ENCODE measurements around the gene VOPP1. TPM values are rescaled to one million over a fixed set of nuclear protein-coding genes. Genes with fewer than 3 reads are reported as not detected.

The VOPP1 gene
- total RNA-seq, 1 experiment from 2014 or later: 113 TPM

GRCh38 chr7:55469721-55470120 is 102.6 kb downstream of the VOPP1 start:
- in situ Hi-C loops (cut with HindIII; ENCODE audit: low pct_unique_long_range_greater_than_20kb, low sequenced_read_pairs): no loop called here
- DNase-seq (ENCODE audit: low read depth): no peak

- in situ Hi-C loops (cut with HindIII; ENCODE audit: low pct_unique_long_range_greater_than_20kb, low sequenced_read_pairs): no loop called here
- DNase-seq (ENCODE audit: low read depth): no peak
Measured at GRCh38 chr7:55469271-55469681, 103.0 kb downstream of the VOPP1 start.

- DNase-seq (ENCODE audit: low read depth): no peak
- in situ Hi-C loops (cut with HindIII; ENCODE audit: low pct_unique_long_range_greater_than_20kb, low sequenced_read_pairs): no loop called here
Measured at GRCh38 chr7:55468495-55468894, 103.8 kb downstream of the VOPP1 start.

- in situ Hi-C loops (cut with HindIII; ENCODE audit: low pct_unique_long_range_greater_than_20kb, low sequenced_read_pairs): no loop called here
Measured at GRCh38 chr7:55467047-55467593, 105.2 kb downstream of the VOPP1 start.

GRCh38 chr7:55465691-55466090 is 106.6 kb downstream of the VOPP1 start:
- no peak for DNase-seq (ENCODE audit: low read depth)
- in situ Hi-C loops (cut with HindIII; ENCODE audit: low pct_unique_long_range_greater_than_20kb, low sequenced_read_pairs): no loop called here

More at GRCh38 chr7:55467047-55467593, 105.2 kb downstream of the VOPP1 start:
- DNase-seq (ENCODE audit: low read depth): no peak

- no peak for DNase-seq (ENCODE audit: low read depth)
Measured at GRCh38 chr7:55464422-55464821, 107.9 kb downstream of the VOPP1 start.

GRCh38 chr7:55463686-55464262 is 108.5 kb downstream of the VOPP1 start:
- DNase-seq (ENCODE audit: low read depth): no peak
- in situ Hi-C loops (cut with HindIII; ENCODE audit: low pct_unique_long_range_greater_than_20kb, low sequenced_read_pairs): no loop called here

More at GRCh38 chr7:55464422-55464821, 107.9 kb downstream of the VOPP1 start:
- in situ Hi-C loops (cut with HindIII; ENCODE audit: low pct_unique_long_range_greater_than_20kb, low sequenced_read_pairs): no loop called here

- DNase-seq (ENCODE audit: low read depth): no peak
- in situ Hi-C loops (cut with HindIII; ENCODE audit: low pct_unique_long_range_greater_than_20kb, low sequenced_read_pairs): no loop called here
Measured at GRCh38 chr7:55458351-55458750, 114.0 kb downstream of the VOPP1 start.

- in situ Hi-C loops (cut with HindIII; ENCODE audit: low pct_unique_long_range_greater_than_20kb, low sequenced_read_pairs): no loop called here
- no peak for DNase-seq (ENCODE audit: low read depth)
Measured at GRCh38 chr7:55457801-55458200, 114.5 kb downstream of the VOPP1 start.

- in situ Hi-C loops (cut with HindIII; ENCODE audit: low pct_unique_long_range_greater_than_20kb, low sequenced_read_pairs): no loop called here
- no peak for DNase-seq (ENCODE audit: low read depth)
Measured at GRCh38 chr7:55452971-55453370, 119.3 kb downstream of the VOPP1 start.

- no peak for DNase-seq (ENCODE audit: low read depth)
- in situ Hi-C loops (cut with HindIII; ENCODE audit: low pct_unique_long_range_greater_than_20kb, low sequenced_read_pairs): no loop called here
Measured at GRCh38 chr7:55449992-55450535, 122.2 kb downstream of the VOPP1 start.

GRCh38 chr7:55449205-55449991 is 122.9 kb downstream of the VOPP1 start:
- DNase-seq (ENCODE audit: low read depth): no peak
- in situ Hi-C loops (cut with HindIII; ENCODE audit: low pct_unique_long_range_greater_than_20kb, low sequenced_read_pairs): no loop called here

- in situ Hi-C loops (cut with HindIII; ENCODE audit: low pct_unique_long_range_greater_than_20kb, low sequenced_read_pairs): no loop called here
- no peak for DNase-seq (ENCODE audit: low read depth)
Measured at GRCh38 chr7:55448526-55448925, 123.8 kb downstream of the VOPP1 start.

- in situ Hi-C loops (cut with HindIII; ENCODE audit: low pct_unique_long_range_greater_than_20kb, low sequenced_read_pairs): no loop called here
- DNase-seq (ENCODE audit: low read depth): no peak
Measured at GRCh38 chr7:55444786-55445185, 127.5 kb downstream of the VOPP1 start.

- DNase-seq (ENCODE audit: low read depth): no peak
- in situ Hi-C loops (cut with HindIII; ENCODE audit: low pct_unique_long_range_greater_than_20kb, low sequenced_read_pairs): no loop called here
Measured at GRCh38 chr7:55441774-55442522, 130.4 kb downstream of the VOPP1 start.

- in situ Hi-C loops (cut with HindIII; ENCODE audit: low pct_unique_long_range_greater_than_20kb, low sequenced_read_pairs): no loop called here
- DNase-seq (ENCODE audit: low read depth): no peak
Measured at GRCh38 chr7:55441002-55441401, 131.3 kb downstream of the VOPP1 start.

- no peak for DNase-seq (ENCODE audit: low read depth)
- in situ Hi-C loops (cut with HindIII; ENCODE audit: low pct_unique_long_range_greater_than_20kb, low sequenced_read_pairs): no loop called here
Measured at GRCh38 chr7:55440040-55440690, 132.1 kb downstream of the VOPP1 start.

GRCh38 chr7:55439627-55440026 is 132.7 kb downstream of the VOPP1 start:
- in situ Hi-C loops (cut with HindIII; ENCODE audit: low pct_unique_long_range_greater_than_20kb, low sequenced_read_pairs): no loop called here
- no peak for DNase-seq (ENCODE audit: low read depth)
